GM18507 (cell line): ENCODE data around the gene TMOD3.
A peak's percentile ranks its signal among the peaks of the same experiment; 100 is the strongest.

Experiments used
- DNase-seq: peaks from one replicate; pipeline ENCODE4 v3.0.0; 2011; ENCODE audit warnings: low read depth; ENCODE audit not compliant: insufficient read length; ENCODE audit errors: extremely low spot score
- FAIRE-seq: peaks from 2 replicates; lab custom pipeline; 2011; peaks lifted over from hg19 to GRCh38; lab: Jason Lieb, UNC

The TMOD3 gene

DNA sequence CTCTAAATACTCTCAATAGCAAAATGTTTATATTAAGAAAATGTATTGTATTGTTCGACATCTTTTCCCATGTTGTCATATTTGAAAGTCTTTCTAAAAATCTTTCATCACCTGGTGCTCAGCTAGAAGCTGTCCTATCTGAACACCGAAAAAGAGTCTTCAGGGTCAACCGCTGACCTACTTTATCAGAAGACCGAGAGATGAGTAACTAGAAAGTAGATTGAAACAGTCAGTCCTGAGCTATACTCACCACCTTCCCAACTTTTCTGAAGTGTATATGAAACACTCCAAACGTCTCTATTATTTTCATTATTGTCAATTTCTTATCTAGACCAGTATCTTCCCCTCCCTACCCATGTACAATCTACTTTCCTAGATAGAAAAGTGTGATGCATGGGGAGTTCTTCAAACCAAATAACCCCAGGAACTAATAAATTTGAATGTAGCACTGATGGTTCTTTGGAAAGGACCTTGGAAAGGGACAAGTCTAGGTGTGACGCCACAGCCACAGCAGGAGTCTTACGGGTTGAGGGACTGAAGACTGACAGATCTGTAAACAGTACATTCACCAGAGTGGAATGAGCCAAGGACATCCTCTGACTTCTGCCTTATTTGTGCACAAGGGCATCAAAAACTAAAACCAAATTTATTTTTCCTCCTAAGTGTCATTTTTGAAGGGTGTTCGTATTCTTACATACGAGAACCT is 58.6 kb downstream of the TMOD3 start:
- no peak for FAIRE-seq
- DNase-seq: no peak

DNA sequence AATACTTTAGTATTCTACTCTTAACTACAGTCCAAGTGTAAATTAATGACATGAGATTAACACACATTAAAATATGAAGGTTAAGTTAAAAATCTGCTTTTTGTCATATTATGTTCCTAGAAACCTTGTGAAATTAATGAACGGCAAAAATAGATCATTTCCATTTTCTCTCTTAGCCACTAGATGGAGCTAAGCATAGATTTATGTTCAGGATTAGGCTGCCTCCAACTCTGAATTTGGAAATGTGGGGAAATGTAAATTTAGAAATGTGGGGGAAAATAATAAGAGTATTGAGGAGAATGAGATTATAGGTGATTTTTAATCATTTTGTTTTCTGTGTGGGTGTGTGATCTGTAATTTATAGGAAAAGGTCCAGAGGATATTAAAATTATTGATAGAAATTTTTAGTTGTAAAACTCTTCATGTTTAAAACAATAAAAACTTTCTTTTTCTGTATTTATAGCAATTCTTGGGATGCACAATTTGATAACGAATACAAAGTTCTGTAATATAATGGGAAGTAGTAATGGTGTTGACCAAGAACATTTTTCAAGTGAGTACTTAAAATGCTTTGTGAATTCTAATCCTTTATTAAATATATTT is 59.2 kb downstream of the TMOD3 start:
- peak; percentile 61 for FAIRE-seq
- no peak for DNase-seq

DNA sequence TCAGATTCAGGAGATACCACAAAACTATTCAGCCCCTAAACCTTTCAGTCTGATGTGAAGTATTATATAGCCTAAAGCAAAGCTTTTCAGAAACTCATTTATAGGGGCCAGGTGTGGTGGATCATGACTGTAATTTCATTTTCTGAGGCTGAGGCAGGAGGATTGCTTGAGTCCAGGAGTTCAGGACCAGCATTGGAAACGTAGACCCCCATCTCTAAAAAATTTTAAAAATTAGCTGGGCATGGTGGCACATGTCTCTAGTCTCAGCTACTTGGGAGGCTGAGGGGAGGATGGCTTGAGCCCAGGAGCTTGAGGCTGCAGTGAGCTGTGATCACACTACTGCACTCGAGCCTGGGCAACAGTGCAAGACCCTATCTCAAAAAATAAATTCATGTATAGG is 60.0 kb downstream of the TMOD3 start:
- FAIRE-seq (no peak), DNase-seq (no peak)

DNA sequence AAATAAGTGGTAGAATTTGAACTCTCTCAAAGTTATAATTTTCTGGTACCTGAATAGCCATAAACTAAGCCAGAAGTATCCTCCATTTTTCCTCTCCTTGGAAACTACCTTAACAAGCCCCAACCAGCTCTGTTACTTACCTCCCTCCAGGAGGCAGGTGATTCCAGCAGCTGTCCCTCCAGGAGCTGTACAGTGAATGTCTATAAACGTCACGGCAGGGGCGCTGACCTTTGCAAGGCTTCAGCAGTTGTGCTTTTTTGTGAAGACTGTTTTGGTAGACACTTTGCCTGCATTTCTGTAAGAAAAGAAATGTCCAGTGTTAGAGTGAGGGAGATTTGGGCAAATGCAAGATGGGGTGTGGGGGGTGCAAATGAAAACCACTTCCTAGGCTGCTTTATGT is 75.0 kb downstream of the TMOD3 start:
- no peak for FAIRE-seq
- DNase-seq: no peak

DNA sequence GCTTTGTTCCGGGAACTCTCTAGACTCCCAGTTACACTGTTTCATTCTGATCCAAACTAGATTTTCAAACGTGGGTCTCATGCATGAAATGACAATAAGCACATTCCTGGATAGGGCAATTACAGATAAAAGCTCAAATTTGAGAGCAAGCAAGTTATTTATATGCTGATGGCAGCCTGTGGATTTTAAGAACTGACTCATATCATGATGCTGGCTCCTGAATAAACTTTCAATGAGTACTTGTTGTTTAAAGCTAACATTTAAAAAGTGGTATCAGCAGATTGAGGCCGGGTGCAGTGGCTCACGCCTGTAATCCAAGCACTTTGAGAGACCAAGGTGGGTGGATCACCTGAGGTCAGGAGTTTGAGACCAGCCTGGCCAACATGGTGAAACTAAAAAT is 75.5 kb downstream of the TMOD3 start:
- no peak for DNase-seq
- no peak for FAIRE-seq

DNA sequence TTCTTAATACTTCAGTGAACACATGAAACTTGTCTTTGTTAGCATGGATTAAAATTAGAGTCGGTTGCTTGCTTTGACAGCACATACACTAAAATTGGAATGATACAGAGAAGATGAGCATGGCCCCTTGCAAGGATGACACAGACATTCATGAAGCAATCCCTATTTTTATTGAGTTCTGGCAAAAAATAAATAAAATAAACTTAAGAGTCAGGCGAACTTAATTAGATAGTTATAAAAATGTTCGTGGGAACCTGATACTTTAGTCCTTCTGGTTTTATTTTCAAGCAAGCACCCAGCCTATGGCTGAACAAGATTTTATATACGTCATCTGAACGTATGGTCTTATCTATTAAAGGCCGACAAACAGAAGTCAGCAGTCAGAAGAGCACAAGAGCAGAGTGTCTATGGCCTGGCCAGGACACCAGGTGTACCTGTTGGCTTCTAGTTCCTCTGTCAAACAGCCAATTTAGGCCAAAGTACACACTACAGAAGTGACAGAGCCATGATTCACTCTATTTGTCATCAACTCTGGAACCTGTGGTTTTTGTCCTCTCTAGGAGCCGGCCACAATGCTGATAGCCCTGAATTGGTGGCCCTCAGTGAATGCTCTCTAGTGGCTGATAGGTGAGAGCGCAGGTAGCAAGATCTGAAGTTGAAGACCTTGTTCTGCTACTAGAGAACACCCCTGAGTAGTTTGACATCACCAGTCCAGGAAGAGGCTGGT is 77.8 kb downstream of the TMOD3 start:
- DNase-seq (no peak), FAIRE-seq (no peak)

DNA sequence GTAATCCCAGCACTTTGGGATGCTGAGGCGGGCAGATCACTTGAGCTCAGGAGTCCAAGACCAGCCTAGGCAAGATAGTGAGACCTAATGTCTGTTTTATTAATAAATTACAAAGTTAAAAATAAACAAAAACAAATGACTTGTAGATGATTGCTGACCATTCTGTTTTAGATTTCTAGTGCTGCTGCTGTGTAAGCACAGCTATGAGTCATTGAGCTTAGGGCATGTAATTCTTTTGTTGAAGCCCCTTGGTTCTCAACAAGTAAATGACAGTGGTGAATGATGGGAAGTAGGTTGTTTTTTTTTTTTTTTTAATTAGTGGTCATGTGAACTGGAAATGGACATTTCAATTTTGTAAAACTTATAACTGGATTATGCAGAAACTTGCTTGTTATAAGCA is 78.9 kb downstream of the TMOD3 start:
- FAIRE-seq (no peak), DNase-seq (no peak)

DNA sequence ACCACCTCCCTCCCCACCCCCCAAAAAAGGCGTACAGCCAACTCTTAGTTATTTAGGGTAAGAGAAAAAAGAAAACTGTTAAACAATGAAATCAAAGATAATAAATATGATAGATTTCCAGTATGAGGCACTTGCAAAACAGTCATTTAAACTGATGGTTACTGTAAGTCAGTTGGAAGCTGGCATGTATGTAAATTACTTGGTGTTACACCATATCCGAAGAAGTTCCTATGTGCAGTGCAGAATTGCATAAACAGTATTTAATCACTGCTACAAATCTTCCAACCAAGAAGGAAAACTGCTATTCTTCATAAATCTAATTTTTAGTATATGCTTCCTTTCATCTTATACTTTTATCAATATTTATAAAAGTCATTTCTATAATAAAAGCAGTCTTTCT is 80.1 kb downstream of the TMOD3 start:
- DNase-seq: no peak
- no peak for FAIRE-seq

DNA sequence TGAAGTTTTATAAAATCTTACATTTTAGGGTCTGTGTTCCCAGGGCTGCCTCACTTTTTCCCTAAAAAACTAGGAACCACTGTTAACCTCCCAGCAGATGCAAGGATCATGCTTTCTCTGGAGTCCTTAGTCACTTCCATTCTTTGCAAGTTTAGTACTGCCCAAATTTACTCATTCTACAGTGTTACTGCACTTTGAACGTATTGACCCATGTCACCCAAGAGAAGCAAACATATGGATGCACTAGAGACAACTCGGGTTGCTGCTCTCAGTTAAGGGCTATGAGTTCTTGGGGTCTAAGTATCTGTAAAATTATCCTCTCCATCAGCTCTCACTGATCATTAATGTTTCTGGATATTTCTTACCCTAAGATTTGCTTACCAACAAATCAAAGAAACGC is 83.1 kb downstream of the TMOD3 start:
- FAIRE-seq: no peak
- DNase-seq: no peak

DNA sequence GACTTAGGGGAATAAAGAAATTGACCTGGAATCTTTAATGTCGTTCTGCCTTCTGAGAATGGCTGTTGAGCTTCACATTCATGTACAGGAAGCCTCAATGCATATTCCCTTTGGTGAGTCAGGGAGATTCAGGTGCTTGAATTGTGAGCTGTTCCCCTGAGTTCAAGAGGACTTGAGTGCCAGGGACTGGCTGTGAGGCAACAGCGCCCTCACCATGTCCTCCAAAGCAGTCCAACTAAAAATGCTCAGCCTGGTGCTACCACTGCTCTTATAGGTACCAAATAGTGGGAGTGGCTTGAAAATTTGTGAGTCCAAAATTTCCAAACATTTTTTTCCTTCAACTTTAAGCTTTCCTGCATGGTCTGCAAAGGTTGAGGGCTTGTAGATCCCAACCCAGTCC is 88.0 kb downstream of the TMOD3 start:
- DNase-seq (no peak), FAIRE-seq (no peak)

DNA sequence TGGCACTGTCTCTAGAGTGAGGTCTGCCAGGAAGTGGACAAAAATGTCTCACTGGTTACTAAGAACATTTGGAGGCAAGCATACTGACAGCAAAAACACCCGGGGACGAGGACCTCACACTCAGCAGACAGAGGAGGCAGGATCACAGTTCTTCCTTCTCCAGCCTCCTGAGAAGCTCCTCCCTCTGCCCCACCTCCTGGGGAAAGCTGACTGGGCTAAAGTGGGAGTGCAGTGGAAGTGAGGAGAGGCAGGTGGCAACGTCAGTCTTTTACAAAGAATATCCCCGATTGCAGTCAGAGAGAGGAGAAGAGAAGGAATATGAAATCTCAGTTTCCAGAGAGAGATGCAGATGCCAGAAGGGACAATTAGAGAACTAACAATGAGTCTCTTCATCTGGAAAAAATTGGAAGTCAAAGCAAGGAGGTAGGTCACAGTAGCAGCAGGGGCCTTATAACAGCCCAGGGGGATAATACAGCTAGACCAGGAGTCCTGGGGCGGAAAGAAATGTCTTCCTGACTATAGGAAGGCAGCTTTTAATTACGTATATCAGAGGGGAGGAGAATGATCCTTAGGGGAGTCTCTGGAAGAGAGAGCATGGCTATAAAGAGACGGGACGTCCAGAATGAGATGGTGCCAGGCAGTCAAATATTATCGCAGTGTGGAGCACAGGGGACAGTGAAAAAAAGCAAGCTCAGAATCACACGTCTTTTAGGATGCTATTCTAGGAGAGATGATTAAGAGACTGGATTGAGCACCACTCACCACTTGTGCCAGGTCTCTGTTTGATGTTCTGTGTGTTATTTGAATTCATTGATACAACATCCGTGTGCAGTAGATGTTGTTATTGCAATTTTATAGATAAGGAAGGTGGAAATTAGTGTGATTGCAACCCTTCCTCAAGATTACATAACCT is 95.0 kb downstream of the TMOD3 start:
- DNase-seq: no peak
- no peak for FAIRE-seq

DNA sequence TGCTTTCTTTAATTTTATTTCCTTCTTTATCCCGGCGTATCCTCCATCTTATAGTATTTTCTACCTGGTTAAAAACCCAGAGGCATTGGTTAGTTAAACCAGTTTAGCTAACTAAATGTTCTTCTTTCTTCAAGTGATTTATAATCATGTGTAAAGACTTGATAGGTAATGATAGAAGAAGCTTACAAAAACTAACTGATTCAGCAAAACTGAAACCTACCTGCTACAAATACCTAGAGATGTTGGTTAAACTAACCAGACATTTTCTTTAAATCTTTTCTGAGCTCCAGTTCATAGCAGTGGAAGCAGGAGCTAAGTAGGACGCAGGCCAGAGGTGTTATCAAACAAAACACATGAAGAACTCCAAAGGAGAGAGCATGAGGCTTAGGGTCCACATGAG is 97.4 kb downstream of the TMOD3 start:
- FAIRE-seq (no peak), DNase-seq (no peak)

DNA sequence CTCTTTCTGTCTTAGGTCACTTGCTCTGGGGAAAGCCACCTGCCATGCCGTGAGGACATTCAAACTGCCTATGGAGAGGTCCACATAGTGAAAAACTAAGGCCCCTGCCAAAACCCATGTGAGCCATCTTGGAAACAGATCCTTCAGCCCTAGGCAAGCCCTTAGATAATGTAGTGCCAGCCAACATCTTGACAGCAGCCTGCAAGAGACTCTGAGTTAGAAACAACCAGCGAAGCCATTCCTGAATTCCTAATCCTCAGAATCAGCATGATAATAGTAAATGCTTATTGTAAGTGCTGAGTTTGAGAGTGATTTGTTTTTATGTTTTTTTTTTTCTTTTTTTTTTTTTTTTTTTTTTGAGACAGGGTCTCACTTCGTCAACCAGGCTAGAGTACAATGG is 101.6 kb downstream of the TMOD3 start:
- FAIRE-seq (no peak), DNase-seq (no peak)

DNA sequence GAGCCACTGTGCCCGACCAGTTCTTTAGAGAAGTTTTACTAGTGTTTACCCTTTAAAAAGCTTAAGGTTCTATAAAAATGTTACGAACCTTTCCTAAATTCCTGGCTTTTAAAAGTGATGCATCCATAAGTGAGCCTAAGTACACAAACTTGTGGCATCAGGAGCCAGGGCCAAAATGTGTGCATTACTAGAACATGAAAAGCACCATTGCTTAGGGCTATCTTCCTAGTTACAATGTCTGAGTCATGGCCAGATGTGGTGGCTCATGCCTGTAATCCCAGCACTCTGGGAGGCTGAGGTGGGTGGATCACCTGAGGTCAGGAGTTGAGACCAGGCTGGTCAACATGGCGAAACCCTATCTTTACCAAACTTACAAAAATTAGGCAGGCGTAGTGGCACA is 102.2 kb downstream of the TMOD3 start:
- FAIRE-seq (no peak), DNase-seq (no peak)

DNA sequence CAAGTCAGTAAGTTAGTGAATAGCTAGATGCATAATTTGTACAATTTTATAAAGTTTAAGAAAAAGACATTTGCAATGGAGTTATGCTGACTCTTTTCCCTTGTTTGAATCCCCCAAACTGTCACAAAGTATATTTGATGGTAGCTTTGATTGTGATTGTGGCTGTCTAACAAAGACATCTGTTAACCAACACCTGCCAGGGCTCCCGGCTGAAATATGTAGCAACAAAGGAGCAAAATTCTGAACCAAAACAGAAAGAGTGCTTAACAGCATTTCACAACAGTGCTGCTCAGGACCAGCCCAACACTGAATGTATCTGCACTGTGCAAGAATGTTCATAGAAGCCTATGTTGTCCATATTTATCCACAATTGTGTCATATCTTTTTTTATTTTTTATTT is 102.7 kb downstream of the TMOD3 start:
- DNase-seq: no peak

DNA sequence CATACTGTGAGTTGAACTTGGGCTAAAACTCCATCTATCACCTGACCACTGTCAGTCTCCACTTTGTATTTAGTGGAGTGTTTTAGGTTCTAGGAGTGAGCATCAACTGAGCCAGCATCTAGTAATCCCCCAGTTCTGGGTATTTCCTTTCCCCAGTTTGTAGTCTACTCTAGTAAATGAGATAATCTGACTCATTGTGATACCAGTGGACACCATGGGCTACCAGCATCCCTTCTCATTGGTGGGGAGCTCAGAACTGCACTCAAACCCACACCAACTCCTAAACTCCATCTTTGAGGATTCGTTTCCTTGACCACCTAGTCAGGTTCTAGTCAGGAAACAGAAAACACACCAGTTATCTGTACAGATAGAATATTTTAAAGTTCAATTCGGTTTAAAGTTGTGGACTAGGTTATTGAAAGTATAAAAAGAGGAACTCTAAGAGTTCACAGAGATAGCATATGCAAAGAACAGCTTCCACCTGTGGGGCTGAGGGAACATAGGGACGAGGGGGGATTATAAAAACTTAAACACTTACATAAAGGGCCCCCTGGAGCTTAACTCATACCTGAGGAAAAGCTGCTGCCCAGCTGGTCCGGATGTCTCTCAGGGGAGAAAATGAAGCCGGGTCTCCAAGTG is 106.1 kb downstream of the TMOD3 start:
- FAIRE-seq (peak; percentile 68), DNase-seq (peak; percentile 35)

More for the DNA sequence above, 102.7 kb downstream of the TMOD3 start:
- FAIRE-seq: no peak

DNA sequence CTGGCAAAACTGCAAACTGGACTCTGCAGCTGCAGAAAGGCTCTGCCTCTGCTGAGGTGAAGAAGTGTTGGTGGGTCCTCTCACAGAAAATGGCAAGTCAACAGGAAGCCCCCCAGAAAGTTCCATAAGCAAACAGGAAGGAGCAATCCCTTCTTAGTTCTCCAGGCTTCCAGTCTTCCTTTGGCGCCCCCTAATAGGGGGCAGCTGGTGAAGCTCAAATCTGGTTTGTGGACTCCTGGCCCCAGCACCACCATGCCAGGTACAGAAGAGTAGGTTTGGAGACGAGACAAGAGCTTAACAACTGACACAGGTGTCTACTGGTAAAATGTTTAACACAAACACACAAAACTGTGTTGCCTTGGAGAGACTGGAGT is 106.6 kb downstream of the TMOD3 start:
- no peak for FAIRE-seq
- no peak for DNase-seq

DNA sequence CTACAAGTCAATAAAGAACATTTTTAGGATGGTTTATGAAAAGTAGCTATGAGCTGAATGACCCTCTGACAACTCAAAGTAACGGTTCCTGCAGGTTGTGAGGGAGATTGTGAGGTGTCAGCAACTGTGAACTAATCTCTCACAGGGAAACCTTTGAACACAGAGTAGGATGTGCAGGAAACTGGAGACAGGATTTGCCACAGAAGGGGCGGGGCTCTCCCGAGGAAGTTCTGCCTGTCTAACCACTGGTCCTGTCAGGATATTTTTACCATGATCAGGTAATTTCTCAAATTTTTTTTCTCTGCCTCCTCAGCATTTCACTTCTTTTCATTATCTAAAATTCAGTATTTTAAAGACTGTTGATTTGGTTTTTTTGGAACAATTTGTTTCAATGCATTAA is 108.8 kb downstream of the TMOD3 start:
- DNase-seq (no peak), FAIRE-seq (no peak)

DNA sequence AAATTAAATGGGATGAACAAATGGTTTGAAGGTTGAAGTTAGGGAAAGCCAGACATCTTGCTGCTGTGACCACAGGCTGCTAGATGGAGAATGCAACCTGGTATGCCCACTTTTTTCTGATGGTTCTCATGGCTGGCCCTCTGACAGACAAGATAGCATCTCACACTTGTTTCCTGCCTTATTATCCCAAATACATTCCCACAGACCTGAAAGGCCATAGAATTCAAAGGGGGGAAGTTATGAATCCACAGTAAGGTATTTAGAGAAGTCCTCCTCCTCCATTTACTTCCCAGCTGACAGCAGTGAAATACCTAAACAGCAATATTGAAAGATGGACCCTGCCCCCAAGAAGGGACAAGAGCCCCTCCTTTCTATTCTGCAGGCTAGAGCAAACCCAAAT is 109.8 kb downstream of the TMOD3 start:
- no peak for DNase-seq
- FAIRE-seq: no peak

DNA sequence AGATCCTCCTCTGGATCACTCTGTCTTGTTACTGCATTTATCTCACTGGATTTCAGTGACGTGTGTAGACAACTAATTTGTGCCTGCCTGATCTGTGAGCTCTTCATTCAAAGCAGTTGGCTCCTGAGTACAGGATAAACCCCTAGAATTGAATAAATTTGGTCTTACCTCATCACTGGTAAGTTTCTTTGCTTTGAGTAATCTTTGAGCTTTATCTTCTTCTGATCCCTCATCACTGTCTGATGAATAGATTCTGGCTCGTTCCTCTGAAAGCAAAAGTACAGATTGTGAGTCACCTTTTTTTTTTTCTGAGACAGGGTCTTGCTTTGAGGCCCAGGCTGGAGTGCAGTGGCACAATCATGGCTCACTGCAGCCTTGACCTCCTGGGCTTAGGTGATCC is 117.7 kb downstream of the TMOD3 start:
- DNase-seq (no peak), FAIRE-seq (no peak)
